Loucy (cell line): ENCODE data around the gene WDR5B.

Source experiments
- H2AFZ ChIP-seq: fragments of 200-600 bp; sonication (generic); 2 replicates; pipeline ENCODE4 v1.6.0; 2016; ENCODE audit warnings: antibody characterized with exemption, mild to moderate bottlenecking, low read length, moderate library complexity
- H3F3A ChIP-seq: fragments of 200-600 bp; 2 replicates; pipeline ENCODE4 v1.6.0; 2016; ENCODE audit warnings: antibody characterized with exemption, low read depth, mild to moderate bottlenecking
- H3K27me3 ChIP-seq: fragments of 200-600 bp; sonication (generic); 2 replicates; pipeline ENCODE4 v1.6.1; 2014; ENCODE audit warnings: low read length, mild to moderate bottlenecking; ENCODE audit not compliant: insufficient read depth, poor library complexity, severe bottlenecking
- H3K36me3 ChIP-seq: fragments of 200-600 bp; sonication (generic); 2 replicates; pipeline ENCODE4 v1.6.1; 2016; ENCODE audit warnings: low read length; ENCODE audit not compliant: insufficient read depth
- H3K4me1 ChIP-seq: fragments of 200-600 bp; sonication (generic); 2 replicates; pipeline ENCODE4 v1.5.1; 2014; ENCODE audit warnings: low read length, mild to moderate bottlenecking; ENCODE audit not compliant: insufficient read depth, poor library complexity, severe bottlenecking
- H3K4me2 ChIP-seq: fragments of 200-600 bp; sonication (generic); 2 replicates; pipeline ENCODE4 v1.6.0; 2014; ENCODE audit warnings: antibody characterized with exemption, low read length, low read depth, mild to moderate bottlenecking; ENCODE audit not compliant: poor library complexity, severe bottlenecking
- H3K4me3 ChIP-seq: fragments of 200-600 bp; sonication (generic); 2 replicates; pipeline ENCODE4 v1.5.1; 2014; ENCODE audit warnings: low read length, mild to moderate bottlenecking, mixed read lengths; ENCODE audit not compliant: poor library complexity, severe bottlenecking
- H3K79me2 ChIP-seq: fragments of 200-600 bp; sonication (generic); 2 replicates; pipeline ENCODE4 v1.6.1; 2014; ENCODE audit warnings: low read length; ENCODE audit not compliant: insufficient read depth
- H3K9ac ChIP-seq: fragments of 200-600 bp; sonication (generic); 2 replicates; pipeline ENCODE4 v1.6.0; 2014; ENCODE audit warnings: mild to moderate bottlenecking, low read depth, low read length, moderate library complexity; ENCODE audit not compliant: poor library complexity, severe bottlenecking
- H3K9me2 ChIP-seq: fragments of 200-600 bp; sonication (generic); replicated peaks from 2 replicates; pipeline ENCODE4 v1.6.1; 2016; ENCODE audit warnings: low read depth, low read length, mixed read lengths
- H3K9me3 ChIP-seq: fragments of 200-600 bp; sonication (generic); 2 replicates; pipeline ENCODE4 v1.6.1; 2014; ENCODE audit warnings: mild to moderate bottlenecking, antibody characterized with exemption, low read length, low read depth; ENCODE audit not compliant: insufficient read depth
- H4K20me1 ChIP-seq: fragments of 200-600 bp; sonication (generic); 2 replicates; pipeline ENCODE4 v1.6.0; 2014; ENCODE audit warnings: antibody characterized with exemption, low read length, mild to moderate bottlenecking; ENCODE audit not compliant: insufficient read depth, poor library complexity, severe bottlenecking
- CTCF ChIP-seq: fragments of 200-600 bp; sonication (generic); conservative IDR thresholded peaks from 2 replicates; pipeline ENCODE4 v1.5.1; 2014; ENCODE audit warnings: mild to moderate bottlenecking, antibody characterized with exemption, low read length
- EZH2phosphoT487 ChIP-seq: fragments of 200-600 bp; IDR thresholded peaks from 2 replicates; pipeline ENCODE4 v1.6.1; 2018; ENCODE audit warnings: antibody characterized with exemption, mild to moderate bottlenecking, moderate library complexity, borderline replicate concordance

The WDR5B gene

GRCh38 chr3:122410639-122411038 lies 5.2 kb downstream of the WDR5B start:
- H3K4me2 ChIP-seq, result no peak overlapping the region
- peaks cover 3% of the 10 kb centered on the region for H4K20me1 ChIP-seq
- H3K27me3 ChIP-seq, result no peaks in the 10 kb centered on the region
- H3F3A ChIP-seq, result no peaks in the 10 kb centered on the region; the same call in 1 of the 2 replicates
- TF ChIP-seq CTCF (no peak), EZH2phosphoT487 (no peak)
- H3K9me2 ChIP-seq, result no peaks in the 10 kb centered on the region
- no peak overlapping the region for H3K9ac ChIP-seq
- H3K9me3 ChIP-seq, result no peaks in the 10 kb centered on the region
- H3K36me3 ChIP-seq, result peaks cover 69% of the 10 kb centered on the region; the same call in 1 of the 2 replicates
- H2AFZ ChIP-seq, result no peak overlapping the region
- peaks cover 15% of the 10 kb centered on the region for H3K79me2 ChIP-seq
- H3K4me1 ChIP-seq, result peaks cover 12% of the 10 kb centered on the region
- H3K4me3 ChIP-seq, result no peak overlapping the region

GRCh38 chr3:122410111-122410510 lies 5.8 kb downstream of the WDR5B start:
- Histone ChIP-seq H3K9me3 (no peaks in the 10 kb centered on the region), H3K79me2 (peaks cover 10% of the 10 kb centered on the region), H3K4me2 (no peak overlapping the region), H3K9me2 (no peaks in the 10 kb centered on the region), H2AFZ (no peak overlapping the region), H3K9ac (no peak overlapping the region), H3F3A (no peaks in the 10 kb centered on the region), H3K4me1 (peaks cover 7% of the 10 kb centered on the region), H4K20me1 (peaks cover 1% of the 10 kb centered on the region), H3K36me3 (peaks cover 74% of the 10 kb centered on the region; the same call in 1 of the 2 replicates), H3K4me3 (no peak overlapping the region), H3K27me3 (no peaks in the 10 kb centered on the region)
- TF ChIP-seq CTCF (no peak), EZH2phosphoT487 (no peak)

- Histone ChIP-seq H3K9me3 (no peaks in the 10 kb centered on the region), H3K4me2 (no peak overlapping the region), H3K79me2 (peaks cover 3% of the 10 kb centered on the region), H3K36me3 (peaks cover 81% of the 10 kb centered on the region; the same call in 1 of the 2 replicates), H3K4me1 (peaks cover under 1% of the 10 kb centered on the region), H3K9ac (no peak overlapping the region), H3K4me3 (no peak overlapping the region), H3K9me2 (no peaks in the 10 kb centered on the region), H3F3A (no peaks in the 10 kb centered on the region), H4K20me1 (no peaks in the 10 kb centered on the region), H3K27me3 (no peaks in the 10 kb centered on the region), H2AFZ (no peak overlapping the region)
- no peak for TF ChIP-seq EZH2phosphoT487
- TF ChIP-seq CTCF, result no peak
These were observed 6.4 kb downstream of the WDR5B start for GRCh38 chr3:122409446-122409845.
